GM18520 (cell line): ENCODE data around the gene GPR87.

ENCODE experiments used
- ATAC-seq: cut with Tn5 transposase; IDR thresholded peaks from one replicate; pipeline ENCODE4 v1.9.1; 2021; ENCODE audit not compliant: unreplicated experiment

GPR87 gene, protein sequence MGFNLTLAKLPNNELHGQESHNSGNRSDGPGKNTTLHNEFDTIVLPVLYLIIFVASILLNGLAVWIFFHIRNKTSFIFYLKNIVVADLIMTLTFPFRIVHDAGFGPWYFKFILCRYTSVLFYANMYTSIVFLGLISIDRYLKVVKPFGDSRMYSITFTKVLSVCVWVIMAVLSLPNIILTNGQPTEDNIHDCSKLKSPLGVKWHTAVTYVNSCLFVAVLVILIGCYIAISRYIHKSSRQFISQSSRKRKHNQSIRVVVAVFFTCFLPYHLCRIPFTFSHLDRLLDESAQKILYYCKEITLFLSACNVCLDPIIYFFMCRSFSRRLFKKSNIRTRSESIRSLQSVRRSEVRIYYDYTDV

GRCh38 chr3:151316267-151316991 is at the start of gene GPR87:
Gene GPR87, minus strand, starts transcription at chr3:151316820. Its CDS starts 16,720 bp downstream, at chr3:151300100.
- no peak for ATAC-seq

DNA sequence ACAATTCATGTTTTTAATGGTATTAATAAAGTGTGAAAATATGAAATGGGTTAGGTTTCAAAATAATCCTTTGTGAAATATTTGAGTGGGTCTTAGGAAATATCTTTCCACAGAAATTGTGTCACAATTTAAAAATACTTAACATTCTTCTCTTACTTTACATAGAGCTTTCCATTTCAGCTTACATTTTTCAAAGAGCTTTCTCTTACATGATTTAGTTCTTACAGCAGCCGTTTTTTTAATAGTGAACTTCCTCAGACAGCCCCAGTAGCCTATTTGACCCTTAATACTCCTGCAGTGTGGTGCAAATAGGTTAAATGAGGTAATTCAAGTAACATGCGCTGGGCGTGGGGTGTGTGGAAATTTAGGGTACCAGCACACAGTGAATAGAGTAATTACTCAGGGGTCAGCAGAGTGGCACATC is 46.1 kb upstream of the GPR87 start:
- no peak for ATAC-seq

GRCh38 chr3:151357463-151357850 is 40.8 kb upstream of the GPR87 start:
- no peak for ATAC-seq

DNA sequence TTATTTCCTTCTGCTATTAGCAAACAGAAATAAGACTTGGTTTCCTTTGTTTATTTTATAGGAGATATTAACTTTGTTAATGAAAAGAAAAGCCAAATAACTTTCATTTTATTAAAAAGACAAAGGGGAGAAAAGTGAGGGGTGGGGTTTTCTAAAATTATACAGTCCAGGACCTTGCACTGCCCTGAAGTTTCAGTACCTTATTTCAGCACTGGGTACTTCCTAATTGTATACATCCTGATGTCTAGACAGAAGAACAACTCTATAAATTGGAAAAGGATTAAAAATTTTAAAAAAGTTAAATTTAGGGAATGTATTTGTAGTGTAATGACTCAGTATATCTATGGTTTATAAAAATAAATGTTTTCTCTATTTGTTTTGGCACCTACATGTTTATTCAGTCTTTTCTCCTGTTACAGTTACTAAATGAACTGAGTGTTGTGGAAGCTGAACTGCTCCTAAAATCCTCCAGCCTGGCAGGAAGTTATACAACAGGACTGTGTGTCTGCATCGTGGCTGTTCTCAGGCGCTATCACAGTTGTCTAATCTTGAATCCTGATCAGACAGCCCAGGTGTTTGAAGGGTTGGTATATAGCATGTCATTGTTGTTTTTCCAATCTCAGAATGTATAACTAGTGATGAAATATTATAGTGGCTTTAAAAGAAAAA is 40.3 kb upstream of the GPR87 start:
- no peak for ATAC-seq

- no peak for ATAC-seq
These were observed 35.0 kb upstream of the GPR87 start for GRCh38 chr3:151351648-151352047.

DNA sequence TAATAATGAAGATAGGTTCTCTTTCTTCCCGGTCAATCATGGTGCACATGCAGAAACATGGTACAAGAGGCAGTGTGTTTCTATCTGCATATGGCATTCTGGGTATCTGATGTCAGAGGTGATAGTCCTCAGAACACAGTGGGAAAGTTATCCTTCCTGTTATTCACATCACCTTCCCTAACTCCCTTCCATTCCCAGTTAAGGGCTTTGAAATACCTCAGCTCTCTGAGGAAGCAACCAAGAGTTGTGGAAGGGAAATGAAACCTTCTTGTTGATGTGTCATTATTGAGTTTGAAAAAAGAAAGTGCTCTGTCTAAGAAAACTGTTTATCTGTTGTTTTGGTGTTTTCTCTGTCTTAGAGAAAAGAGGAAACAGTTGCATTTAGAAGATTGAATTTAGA is 34.6 kb upstream of the GPR87 start:
- no peak for ATAC-seq

- no peak for ATAC-seq
These were observed 34.0 kb upstream of the GPR87 start for GRCh38 chr3:151350656-151351055.

GRCh38 chr3:151347432-151347831 is 30.8 kb upstream of the GPR87 start:
- ATAC-seq = no peak

GRCh38 chr3:151346292-151346691 is 29.7 kb upstream of the GPR87 start:
- no peak for ATAC-seq

GRCh38 chr3:151345859-151346258 is 29.2 kb upstream of the GPR87 start:
- no peak for ATAC-seq

DNA sequence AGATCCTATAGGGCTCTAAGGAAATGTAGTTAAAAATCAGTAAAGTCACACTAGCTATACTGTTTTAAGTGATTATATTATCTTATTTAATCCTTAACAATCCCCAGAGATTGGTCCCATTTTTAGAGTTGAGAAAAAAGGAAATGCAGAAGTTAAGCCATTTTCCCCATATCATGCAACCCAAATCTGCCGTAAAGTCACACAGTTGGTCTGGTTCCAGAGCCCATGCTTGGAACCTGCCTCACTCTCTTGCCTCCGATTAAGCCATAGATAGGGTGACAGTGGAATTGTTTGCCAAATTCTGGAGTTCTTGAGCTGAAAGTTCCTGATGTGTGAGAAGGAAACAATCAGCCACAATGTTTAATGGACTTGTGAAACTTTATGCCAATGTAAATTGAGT is 15.1 kb upstream of the GPR87 start:
- ATAC-seq = no peak

DNA sequence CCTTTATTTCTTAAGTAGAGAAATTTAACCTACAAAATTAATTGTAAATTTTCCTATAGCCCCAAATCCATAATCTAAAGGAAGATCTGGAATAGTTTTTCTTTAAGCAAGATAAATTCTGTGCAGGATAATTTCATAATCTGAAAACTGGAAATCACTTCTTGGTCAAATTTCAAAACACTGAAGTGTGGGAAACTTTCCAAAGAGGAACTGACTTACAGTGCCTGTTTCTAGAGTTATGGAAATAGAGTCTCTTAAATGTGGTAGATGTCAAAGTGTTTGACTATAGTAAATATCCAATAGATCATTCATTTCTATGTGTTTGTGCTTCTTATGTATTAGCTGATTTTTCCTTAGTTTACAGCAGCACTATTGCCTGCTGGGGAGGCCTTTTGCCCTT is 14.3 kb upstream of the GPR87 start:
- no peak for ATAC-seq

DNA sequence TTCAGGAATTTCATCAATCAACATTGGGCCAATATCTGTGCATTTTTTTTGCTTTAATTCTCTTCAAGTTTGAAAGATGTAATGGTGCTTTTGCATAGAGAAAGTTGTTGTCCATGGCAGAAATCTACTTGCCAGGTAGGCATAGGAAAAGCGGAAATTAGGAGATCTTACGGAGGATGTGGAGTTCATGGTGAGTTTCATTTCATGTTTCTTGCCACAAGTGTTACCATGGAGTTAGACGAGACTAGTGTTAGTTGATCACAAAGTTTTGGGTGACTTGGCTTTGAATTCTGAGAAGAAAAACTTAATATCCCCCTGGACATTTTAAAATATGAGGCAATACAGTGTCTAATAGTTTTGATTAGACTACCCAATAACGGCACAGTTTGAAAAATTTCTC is 13.8 kb upstream of the GPR87 start:
- no peak for ATAC-seq

DNA sequence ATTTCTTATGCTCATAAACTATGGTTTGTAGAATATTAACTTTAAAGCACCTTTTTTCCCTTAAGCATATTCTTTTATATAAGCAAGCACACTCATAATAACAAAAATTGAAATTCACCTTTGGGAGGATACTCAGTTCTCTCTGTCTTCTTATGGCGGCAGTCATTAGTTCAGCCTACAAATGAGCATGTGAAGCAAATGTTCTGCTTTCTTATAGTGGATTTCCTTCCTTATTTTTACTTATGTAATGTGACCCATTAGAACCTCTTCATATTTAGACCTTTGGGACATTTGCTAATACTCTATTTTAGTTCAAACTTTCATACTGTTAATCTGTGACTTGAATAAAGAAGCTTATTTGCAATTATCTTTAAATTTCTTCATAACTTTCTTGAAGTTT is 12.7 kb upstream of the GPR87 start, which contains the start of gene P2RY13:
Gene P2RY13 (minus strand): TSS at position 187 of the 400 bp plus-strand sequence. CDS start 21 bp downstream, at position 166.
- no peak for ATAC-seq

DNA sequence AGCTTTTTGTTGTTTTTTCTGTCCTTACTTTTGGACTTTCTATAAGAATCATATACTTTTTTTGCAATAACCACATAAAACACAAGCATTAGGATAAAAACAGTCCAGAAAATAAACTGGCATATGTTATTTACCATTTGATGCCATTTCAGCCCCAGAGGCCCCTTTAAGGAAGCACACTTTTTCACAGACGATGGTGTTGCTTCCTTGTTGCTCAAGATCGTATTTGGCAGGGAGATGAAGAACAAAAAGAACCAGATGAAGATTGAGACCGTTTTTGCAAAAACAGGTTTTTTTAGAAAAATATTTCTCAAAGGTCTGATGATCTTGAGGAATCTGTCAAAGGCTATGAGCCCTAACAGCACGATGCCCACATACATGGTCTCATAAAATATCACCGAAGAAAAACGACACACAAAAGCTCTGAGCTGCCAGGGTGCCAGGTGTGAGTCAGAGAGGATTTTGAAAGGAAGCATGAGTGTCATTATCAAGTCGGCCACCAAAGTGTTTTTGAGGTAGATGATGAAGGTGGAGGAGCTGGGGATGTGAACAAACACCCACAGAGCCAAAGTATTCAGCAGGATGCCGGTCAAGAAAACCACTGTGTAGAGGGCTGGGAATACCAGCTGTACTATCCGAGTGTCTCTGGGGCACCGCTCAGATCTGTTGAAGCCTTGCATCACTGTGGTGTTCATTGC is 11.8 kb upstream of the GPR87 start:
- ATAC-seq = no peak

GRCh38 chr3:151327571-151328198 is 11.1 kb upstream of the GPR87 start:
- ATAC-seq = no peak

GRCh38 chr3:151322511-151322910 is 5.9 kb upstream of the GPR87 start:
- ATAC-seq = no peak

- no peak for ATAC-seq
These were observed 4.9 kb upstream of the GPR87 start for GRCh38 chr3:151321526-151321925.

DNA sequence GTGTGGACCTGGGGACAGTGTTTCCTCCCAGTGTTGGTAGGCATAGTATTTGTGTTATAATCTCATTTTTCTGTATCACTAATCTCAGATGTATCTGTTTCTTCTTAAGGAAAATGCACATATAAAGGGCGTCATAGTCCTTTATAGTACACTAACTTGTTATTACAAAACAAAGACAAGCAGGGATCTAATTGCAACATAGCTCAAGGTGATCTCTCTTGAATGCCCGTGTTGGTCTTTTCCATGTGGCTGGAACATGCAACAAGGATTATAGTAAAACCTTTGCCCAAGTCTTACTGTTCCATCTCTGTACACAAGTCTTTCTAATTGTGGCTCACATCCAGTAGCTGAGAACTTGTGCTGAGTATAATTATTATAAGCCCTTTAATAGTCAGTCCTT is 3.5 kb upstream of the GPR87 start:
- no peak for ATAC-seq

DNA sequence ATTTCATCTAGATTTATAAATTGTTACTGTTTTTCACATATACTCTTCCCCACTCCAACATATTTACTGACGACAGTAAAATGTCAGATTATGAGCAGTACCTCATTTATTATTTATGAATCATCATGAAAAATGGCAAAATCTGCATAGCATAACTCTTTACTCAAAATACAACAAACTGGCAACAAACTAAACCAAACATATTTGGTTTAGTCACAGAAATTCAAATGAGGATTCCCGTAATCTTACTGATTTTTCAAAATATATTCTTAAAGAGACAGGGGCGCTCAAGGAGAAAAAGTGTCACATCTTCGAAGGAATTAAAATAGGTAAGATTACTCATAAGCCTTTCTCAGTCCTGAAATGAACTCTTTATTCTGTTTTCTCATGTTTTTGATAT is 3.0 kb upstream of the GPR87 start:
- no peak for ATAC-seq

DNA sequence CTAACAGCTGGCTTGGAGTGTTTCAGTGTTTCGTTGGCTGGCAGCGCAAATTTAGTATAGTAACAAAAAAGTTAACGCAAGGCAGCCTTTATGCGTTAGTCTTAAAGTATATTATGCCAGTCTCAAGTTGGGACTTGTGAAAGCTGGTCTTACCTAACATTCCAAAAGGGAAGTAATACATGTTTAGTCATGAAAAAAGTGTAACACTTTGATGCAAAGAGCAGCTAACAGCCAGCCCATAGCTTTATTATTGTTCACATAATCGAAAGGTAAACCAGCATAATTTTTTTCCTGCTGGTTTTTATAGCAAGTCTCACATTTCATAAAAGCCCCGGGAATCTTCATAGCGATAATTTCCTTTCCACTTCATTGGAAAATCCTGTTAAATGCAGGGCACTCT is 2.4 kb upstream of the GPR87 start:
- ATAC-seq = no peak
